Activated gamma-delta T cell treated with Interleukin-2 at 50 U/mL for 16 hours (primary cell): ENCODE data around the gene SPINT1.
A peak's percentile ranks its signal among the peaks of the same experiment; 100 is the strongest.
"Not testable (repeated sequence)": the region's sequence is repeated elsewhere in the genome, so short reads cannot be mapped to it uniquely, and the experiment has no call there.

Experiments
- DNase-seq: peaks from one replicate; pipeline ENCODE4 v3.0.0-alpha.2; 2020

Gene SPINT1

DNA sequence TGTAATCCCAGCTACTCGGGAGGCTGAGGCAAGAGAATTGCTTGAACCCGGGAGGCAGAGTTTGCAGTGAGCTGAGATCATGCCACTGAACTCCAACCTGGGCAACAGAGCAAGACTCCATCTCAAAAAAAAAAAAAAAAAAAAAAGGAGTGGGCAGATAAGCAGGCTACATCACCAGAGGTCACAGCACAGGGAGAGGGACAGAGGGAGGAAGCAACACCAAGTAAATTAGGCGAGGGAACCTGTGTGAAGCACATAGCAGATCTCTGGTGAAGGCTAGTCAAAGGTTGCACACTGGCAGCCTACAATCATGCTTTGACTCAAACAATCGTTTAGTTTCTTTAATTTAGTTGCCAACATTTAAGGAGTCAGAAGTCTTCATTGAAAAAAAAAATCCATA is 17.3 kb downstream of the SPINT1 start:
- not testable (repeated sequence) for DNase-seq

DNA sequence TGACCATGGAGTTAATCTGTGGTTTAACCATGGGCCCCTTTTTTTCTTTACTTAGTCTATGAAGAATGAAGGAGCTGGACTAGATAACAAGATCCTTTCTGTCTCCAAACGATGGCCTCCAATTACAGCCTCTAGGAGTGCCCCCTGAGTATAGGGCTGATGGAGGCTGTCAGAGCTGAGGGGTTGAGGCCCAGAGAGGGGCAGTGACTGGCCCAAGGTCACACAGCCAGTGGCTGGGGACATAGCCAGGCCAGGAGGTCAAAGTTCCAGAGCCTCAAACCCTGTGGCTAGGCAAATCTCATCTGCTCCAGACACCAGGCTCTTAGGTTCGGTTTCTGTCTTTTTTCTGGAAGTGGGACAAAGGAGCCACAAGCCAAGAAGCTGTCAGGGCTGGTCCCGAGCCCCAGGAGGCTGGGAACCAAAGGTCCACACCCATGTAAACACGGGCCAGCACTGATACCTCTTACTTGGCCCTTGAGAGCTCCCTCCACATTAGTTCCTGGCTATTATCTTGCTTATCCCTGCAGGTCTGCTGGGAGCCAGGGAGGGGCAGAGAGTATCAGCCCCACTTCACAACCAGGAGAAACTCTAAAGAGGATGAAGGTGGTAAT is 19.9 kb downstream of the SPINT1 start:
- no peak for DNase-seq

DNA sequence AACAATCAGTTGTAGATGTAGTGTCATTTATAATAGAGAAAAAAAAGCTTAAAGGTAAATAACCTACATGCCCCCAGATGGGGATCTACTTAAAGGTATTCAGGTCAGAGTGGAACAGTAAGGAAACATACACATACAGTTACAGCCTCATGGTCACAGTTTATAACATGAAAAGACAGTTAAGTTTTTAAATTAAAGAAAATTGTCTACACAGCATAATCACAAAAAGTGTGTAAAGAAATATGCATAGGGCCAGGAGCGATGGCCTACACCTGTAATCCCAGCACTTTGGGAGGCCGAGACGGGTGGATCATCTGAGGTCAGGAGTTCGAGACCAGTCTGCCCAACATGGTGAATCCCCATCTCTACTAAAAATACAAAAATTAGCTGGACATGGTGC is 23.4 kb downstream of the SPINT1 start:
- no peak for DNase-seq

DNA sequence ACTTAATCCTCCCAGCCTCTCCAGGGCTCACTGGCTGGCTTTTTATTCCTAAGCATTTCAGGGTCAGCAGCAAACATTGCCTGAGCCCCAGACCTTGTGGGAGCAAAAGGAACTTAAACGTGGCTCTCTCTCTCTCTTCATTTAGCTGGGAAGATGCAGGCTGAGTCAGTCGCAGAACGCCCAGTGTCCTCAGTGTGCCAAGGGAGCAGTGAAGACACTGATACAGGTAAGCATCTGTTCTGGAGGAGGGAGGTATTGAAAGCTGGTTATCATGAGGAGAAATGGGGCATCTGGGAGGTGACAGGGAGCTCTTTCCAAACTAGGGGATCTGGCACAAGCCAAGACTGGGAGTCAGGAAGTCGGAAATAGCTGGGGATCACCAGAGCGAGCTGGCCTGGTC is 25.8 kb downstream of the SPINT1 start:
- no peak for DNase-seq

DNA sequence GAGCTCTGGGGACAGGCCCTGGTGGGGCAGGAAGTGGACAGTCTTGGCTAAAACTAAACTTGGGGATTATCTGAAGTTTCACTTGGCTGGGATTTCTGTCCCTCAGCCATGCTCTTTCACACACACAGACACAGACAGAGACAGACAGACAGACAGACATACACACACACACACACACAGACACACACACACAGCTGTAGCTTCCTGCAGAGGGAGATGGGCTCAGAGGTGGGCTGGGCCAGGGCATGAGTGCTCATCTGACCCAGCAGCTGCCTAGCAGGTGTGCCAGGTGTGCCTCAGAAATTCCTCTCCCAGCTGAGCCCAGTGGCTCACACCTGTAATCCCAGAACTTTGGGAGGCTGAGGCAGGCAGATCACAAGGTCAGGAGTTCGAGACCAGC is 26.9 kb downstream of the SPINT1 start:
- no peak for DNase-seq

DNA sequence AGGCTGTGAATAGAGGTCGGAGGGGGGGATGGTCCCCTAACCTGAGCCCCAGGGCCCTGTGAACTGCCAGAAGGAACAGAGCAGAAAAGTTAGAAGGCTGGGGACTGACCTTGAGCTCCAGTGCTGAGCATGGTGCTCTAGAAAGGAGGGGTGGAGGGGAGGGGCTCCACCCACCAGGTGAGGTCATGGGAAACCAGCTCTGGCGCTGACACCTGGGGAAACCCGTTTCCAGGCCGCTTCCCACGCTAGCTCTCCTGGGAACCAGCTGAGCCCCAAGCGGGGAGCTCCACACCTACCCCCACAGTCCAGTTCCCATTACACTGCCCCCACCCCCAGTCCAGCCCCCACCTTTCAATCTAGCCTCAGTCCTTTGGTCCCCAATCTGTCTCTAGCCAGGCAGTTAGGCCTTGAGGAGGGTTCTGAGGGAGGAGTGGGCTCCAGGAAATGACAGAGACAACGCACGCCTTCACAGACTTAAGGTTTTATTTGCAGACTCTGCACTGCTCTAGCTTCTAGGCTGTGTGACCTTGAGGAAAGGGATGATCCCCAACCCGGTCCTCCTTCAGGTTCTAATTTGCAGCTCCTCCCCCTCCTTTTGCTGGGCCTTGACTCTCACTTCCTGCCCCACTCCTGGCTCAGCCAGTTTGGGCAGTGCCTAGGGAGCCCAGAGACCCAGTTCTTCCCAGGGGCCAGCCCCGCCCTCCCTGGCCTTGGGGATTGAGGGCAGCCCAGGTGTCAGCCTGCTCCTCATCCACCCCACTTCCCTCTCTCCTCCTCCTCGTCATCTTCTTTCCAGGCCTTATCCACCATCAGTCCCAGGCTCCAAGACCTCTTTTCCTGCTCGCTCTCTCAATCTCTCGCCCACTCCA is 28.1 kb downstream of the SPINT1 start:
- DNase-seq, result no peak

DNA sequence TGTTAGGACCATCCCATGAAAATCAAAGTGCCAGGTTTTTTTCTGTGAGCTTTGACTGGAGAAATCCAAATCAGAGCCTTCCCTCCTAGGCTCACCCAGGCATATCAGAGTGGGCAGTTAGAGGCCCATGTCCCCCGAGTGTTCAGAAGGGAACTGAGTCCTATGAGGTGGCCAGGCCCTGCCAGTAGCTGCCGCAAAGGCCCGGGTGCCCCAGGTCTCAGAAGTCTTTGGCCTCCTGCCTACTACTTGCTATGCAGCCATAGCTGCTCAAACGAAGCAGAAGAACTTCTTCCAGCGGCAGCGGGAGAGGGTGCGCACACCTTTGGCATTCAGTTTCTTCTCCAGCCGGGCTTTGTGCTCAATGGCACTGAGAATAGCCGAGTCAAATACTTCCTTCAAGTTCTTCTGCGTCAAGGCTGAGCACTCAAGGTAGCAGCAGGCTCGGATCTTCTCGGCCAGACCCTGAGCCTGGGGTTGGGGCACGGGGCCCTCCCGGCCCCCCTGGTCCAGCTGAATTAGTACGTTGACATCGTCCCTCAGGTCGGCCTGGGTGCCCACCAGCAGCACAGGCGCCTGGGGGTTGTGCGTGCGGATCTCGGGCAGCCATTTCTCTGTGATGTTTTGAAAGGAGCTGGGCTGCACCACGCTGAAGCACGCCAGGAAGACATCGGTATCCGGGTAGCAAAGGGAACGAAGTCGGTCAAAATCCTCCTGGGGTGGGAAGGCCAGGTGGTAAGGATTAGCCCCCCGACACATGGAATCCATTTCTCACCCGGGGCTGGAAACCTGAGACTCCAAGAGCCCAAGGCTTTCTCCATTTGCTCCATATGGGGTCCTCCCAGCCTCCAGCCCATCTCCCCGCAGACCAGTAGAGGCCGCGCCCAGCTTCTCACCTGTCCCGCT is 29.2 kb downstream of the SPINT1 start:
- DNase-seq, result no peak

DNA sequence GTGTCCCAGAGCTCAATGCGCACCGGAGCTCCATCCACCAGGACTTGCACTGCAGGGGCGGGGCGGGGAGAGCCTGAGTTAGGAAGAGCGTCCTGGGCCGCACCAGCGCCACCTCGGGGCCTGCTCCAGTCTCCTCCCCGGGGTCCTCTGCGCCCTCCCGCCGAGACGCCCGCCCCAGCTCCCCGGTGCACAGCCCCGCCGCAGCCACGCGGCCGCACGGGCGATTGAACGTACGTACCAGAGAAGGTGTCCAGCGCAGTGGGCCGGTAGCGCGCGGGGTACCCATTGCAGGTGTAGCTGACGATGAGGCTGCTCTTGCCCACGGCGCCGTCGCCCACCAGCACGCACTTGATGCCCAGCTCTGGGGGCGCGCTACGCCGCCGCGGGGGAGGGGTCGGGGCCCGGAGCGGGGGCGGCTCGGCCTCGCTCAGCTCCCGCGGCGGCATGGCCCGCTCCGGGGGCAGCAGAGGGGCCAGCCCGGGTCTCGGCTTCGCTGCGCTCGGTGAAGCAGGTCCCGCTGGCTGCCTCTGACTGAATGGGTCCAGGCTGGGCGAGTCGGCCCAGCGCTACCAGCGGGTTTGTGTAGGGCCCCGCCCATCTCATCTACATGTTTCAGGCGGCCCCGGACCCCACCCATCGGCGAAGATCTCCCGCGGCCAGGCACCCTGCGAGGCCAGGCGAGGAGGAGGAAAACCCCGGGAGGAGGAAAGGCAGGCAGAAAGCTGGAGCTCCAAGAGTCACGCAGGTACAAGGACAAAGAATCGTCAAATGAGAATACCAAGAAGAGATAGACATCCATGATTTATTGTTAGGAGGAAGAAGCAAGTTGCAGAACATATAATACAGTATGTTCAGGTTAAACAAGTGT is 30.1 kb downstream of the SPINT1 start, which contains the start of gene RHOV:
Gene RHOV (minus strand): TSS at position 541 of the 868 bp plus-strand sequence. CDS start 95 bp downstream, at position 446.
- DNase-seq, result peak; percentile 41

DNA sequence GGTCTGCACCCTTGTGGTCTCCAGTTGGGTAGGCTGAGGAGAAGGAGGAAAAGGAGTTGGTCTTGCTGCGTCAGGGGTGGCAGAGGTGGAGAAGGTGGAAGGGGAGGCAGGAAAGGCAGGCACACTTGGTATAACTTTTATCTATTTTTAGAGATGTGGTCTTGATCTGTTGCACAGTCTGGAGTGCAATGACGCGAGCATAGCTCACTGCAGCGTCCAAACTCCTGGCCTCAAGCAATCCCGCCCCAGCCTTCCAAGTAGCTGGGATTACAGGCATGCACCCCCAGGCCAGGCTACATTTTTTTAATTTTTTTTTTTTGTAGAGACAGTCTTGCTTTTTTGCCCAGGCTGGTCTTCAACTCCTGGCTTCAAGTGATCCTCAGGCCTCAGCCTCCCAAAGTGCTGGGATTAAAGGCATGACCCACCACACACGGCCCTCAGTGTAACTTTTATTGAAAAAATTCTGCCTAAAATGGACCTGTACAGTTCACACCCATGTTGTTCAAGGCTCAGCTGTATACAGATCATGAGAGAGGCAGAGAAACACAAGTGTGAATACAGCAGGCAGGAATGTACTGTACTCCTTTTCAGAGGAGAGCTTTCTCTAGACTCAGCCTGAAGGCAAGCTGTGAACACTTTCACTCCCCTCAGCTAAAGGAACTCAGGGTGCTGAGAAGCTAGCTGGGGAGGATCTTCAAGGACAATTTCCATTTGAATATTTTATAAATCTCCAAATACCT is 32.3 kb downstream of the SPINT1 start:
- DNase-seq, result no peak

DNA sequence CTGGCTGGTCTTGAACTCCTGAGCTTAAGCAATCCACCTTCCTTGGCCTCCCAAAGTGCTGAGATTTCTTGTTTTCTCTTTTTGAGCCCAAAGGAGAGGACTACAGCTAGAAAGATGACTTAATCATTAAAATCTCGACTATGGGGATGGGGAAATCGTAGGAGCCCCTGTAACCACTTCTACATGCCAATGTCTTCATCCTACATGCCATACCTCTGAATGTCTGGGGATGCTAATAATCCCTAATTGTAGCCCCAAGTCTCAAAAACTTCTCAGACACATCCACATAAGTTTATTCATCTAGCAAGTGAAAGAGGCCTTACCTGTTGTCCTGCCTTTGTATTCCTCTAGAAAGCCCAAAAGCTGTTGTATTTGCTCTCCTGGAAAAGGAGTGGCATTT is 33.8 kb downstream of the SPINT1 start:
- DNase-seq, result no peak

DNA sequence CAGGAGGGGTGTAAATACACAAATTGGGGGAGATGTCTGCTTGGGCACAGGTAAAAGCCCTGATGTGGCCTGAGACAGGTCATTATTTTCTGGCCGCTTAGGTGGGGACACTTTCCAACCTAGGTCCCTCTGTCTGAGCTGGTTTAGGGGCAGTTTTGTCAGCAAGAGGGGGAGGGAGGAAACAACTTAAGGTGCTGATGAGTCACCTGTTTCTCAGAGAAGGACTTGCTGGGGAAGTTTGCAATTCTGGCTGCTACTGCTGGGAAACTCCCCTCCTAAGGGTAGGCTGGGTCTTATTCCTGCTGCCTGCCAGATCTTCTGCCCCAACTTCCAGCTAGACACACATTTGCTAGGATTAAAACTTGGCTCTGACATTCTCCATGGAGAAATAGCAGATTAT is 34.9 kb downstream of the SPINT1 start:
- DNase-seq, result no peak

DNA sequence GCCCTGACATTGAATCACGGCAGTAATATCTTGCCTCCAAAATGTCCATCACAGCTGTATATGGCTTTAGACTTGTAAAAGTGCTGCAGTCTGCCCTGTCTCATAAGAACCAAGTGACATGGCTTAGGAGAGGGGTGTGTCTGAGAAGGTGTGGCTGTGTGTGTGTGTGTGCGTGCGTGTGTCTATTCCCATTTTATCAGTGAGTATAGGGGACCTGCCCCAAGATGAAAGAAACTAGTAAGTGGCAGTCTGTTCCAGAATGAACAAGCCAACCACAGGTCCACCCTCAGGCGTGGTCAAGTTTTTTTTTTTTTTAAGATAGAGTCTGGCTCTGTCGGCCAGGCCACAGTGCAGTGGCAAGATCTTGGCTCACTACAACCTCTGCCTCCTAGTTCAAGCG is 35.8 kb downstream of the SPINT1 start:
- no peak for DNase-seq

DNA sequence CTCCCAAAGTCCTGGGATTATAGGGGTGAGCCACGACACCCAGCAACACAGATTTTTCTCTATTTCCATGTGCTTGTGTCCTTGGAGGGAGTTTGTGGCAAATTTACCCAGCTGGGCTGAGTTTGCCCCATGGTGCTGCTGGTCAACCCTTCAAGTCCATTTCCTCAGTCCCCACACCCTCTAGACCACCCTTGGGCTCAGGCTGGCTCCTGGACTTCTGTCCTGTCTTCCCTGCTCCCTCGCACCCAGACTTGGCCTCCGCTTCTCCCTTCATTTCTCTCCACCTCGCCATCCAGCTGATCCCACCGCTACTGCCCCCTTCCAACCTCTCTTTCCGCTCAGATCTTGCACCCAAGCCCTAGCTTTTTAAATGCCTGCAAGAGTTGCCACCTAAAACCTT is 37.5 kb downstream of the SPINT1 start:
- DNase-seq, result no peak

DNA sequence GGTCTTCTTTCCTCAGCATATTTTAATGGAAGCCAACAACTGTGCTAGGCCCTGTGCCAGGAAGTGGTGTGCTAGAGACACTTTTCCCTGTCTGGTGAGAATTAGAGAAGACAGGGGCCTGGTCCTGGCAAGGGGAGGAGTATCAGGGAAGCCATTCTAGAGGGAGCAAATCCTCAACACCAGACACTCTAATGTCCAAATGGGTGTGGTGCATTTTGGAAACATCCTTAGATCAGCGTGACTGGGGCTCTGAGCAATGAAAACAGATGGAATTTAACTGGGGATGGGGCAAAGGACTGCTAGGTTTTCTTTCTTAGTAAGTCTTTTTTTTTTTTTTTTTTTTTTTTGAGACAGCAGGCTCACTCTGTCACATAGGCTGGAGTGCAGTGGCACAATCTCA is 42.7 kb downstream of the SPINT1 start:
- no peak for DNase-seq

DNA sequence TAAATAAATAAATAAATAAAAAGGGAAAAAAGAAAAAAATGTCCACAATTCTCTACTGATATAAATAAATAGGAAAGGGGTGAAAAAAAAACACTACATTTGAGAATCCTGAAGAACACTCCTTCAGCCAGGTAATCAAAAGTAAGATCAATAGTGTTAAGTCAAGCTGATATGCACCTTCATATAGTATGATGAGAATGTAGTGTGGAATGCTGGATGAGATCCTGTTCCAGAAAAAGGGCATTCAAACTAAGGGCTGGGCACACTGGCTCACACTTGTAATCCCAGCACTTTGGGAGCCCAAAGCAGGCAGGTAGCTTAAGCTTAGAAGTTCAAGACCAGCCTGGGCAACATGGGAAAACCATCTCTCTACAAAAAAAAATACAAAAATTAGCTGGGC is 45.3 kb downstream of the SPINT1 start:
- DNase-seq, result no peak

DNA sequence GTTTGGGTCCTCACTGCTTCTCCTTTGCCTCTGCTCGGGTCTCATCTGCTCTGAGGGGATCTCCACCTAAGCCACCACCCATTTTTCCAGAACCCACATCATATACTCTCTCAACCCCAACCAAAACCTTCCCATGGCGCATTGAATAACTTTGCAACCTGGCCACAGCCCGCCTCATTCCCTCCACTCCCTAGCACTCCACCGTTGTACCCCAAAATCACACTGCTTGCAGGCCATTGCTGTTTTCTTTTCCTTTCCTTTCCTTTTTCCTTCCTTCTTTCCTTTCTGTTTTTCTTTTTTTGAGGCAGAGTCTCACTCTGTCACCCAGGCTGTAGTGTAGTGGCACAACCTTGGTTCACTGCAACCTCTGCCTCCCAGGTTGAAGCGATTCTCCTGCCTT is 47.3 kb downstream of the SPINT1 start:
- no peak for DNase-seq

DNA sequence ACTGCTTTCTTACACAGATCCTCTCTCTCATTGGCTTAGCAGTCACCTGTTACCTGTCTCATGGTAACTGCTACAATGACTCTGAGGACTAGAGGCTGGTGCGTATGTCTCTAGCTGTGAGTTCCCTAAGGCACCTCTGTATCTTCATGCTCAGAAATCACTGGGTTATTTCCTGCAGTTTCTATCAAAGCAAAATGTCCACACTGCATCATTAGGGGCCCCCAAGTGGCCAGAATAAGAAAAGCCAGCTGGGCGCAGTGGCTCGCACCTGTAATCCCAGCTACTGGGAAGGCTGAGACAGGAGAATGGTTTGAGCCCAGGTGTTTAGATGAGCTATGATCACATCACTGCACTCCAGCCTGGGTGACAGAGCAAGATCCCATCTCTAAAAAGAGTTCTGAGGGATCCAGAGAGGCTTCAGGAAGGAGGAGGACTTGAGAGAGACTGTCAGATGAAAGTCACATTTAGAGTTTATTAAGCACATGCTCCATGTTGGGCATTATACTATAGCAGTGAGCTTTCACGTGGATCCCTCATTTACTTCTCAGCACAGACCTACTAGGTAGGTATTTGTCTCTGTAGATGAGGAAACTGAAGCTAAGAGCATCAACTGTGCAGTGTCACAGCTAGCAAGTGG is 48.1 kb downstream of the SPINT1 start:
- DNase-seq, result no peak

DNA sequence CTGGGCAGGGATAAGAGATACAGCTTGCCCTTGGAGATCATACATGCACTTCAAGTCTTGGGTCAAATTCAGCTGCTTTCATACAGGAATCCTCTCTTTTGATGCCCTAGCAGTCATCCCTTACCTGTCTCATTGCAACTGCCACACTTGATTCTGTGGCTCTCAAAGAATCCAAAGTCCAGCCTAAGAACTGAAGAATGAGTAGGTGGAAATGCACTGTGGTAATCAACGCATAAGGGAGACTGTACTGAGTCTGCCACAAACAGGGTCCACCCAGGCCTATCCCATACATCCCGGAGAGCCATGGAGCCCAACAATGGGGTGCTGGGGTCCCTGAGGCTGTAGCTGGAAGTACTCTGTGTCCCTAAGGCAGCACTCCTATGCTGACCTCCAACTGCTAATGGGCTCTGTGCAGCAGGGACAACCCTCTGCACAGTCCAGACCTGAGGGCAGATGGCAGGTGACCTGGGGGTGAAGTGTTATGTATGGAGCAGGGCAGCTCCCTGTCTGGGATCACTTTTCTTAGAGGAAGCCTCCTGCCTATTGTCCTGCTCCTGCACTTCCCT is 48.7 kb downstream of the SPINT1 start:
- DNase-seq, result no peak

DNA sequence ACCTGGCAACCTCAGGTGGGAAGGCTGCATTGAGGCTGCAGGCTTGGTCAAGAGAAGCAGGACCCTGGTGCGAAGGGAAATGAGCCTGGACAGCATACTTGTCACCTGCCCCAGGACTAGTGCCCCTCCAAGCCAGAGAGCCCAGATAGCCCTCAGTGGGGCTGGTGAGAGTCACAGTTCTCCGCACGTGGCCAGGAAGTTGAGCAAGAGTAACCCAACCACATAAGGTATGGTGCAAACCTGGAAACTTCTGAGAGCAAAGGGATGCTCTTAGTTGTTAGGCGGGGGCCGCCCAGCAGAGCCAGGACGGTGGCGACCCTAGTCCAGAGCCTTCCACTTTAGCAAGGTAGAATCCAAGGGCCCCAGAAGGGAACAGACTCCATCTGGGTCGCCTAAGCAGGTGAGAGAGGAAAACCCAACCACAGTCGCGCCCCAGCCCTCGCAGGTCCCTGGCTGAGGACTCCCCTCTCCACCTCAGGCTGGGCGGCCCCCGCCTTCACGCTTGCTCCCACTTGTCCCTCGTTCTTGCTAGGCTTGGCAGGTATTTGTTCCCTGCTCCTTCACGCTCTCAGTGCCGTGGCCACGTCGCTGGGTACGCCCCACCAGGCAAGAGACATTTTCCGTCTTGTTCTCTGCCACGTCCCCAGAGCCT is 49.3 kb downstream of the SPINT1 start:
- DNase-seq, result no peak
